HG02623 (cell line): Measurements from ENCODE around the gene MORC1.
"Not testable (repeated sequence)": the region's sequence is repeated elsewhere in the genome, so short reads cannot be mapped to it uniquely, and the experiment has no call there.

Source experiments
- ATAC-seq: cut with Tn5 transposase; IDR thresholded peaks from one replicate; pipeline ENCODE4 v1.9.1; 2021; ENCODE audit warnings: moderate library complexity; ENCODE audit not compliant: unreplicated experiment

MORC1 gene

DNA sequence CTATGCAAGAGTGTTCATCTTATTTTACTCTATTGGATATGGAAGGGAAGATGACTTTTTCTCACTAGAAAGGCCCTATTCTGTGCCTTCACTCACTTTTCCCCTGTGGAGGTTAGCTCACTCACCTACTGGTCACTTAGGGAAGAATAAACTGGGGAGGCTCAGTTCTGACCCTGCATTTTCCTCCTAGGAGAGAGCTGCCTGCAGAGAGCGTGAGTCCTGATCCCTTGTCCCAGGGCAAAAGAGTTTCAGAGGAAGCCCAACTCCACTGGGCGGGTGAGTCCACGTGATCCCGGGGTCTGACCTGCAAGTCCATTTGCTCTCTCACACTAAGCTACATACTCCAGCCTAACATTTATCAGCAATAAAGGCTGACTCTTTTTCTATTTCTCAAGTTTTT, 8.4 kb downstream of the MORC1 start:
- no peak for ATAC-seq

DNA sequence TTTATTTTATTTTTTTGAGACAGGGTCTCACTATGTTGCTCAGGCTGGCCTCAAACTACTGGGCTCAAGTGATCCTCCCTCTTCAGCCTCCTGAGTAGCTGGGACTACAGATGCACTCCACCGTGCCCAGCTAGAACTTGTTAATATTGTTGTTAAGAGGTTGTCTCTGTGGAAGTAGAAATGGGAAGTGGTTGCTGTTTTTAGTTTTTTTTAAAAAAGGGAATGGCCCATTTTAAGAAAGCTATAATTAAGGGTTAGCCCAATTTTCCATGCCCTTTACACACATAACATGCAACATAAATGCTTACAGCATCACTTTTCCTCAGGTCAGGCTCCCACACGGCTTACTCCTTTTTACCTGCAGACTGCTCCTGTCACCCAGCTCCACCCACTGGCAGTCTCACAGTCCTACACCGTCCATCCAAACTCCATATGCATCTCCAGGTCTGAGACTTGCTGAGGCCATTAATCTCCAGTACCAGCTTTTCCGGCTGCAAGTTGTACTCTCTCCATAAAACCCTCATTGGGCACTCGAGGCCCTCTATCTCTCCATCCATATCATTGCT, 19.8 kb downstream of the MORC1 start:
- ATAC-seq, result peak; percentile 50

GRCh38 chr3:109095166-109095565, 22.8 kb downstream of the MORC1 start:
- no peak for ATAC-seq

DNA sequence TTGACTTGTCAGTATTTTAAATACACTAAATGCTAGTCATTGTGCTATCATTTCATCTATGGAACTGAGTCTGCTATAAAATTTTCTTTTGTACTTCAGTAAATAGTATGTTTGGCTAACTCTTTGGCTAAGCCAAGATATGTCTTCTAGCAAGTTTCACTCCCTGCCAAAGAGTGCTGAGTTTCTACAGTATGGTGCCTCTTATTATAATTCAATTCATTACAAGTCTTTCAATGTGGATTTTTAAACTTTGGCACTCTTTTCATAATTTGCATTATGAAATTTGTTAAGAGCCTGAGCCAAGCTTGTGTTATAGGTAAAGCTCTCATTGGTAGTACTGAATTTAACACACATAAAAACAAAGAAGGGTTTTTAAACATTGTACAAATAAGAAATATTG, 24.4 kb downstream of the MORC1 start:
- no peak for ATAC-seq

DNA sequence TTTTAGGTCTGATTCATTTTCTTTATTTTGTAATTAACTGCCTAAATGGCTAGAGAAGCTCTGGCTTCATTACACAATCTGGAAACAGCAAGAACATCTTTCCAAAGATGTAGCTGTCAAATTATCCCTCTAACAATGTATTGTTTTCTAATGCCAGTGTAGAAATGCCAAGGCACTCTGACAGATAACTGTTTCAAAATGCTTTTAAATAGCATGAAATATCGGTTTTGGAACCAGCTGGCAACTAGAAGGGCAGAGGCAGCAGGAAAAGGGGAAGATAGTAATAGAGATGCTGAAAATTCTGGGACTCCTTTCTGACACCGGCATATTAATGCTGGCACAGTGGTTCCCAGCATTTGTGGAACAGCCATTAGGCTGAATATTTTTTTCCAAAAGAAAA, 26.1 kb downstream of the MORC1 start:
- ATAC-seq, result no peak

GRCh38 chr3:109089265-109089664, 28.7 kb downstream of the MORC1 start:
- ATAC-seq, result no peak

GRCh38 chr3:109081746-109082510, 36.0 kb downstream of the MORC1 start:
- peak; percentile 99 for ATAC-seq

GRCh38 chr3:109080090-109080489, 37.8 kb downstream of the MORC1 start:
- ATAC-seq, result not testable (repeated sequence)

DNA sequence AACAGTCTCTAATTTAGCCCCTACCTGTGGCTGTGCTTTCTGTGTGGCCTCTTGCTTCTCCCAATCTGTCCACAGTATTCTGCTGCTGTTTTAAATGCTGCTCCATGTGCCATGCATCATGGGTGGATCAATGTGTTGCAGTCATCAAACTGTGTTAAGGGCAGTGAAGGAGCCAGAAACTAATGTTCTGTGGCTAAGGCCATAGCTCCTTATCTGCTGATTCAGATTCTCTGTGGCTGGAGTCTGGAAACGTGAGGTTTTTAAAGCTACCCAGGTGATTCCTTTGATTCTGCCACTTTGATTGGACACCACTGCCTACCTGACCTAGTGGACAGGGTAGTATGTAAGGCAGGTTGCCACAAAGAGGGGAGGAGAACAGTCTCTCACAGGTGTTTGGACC, 44.8 kb downstream of the MORC1 start:
- no peak for ATAC-seq

DNA sequence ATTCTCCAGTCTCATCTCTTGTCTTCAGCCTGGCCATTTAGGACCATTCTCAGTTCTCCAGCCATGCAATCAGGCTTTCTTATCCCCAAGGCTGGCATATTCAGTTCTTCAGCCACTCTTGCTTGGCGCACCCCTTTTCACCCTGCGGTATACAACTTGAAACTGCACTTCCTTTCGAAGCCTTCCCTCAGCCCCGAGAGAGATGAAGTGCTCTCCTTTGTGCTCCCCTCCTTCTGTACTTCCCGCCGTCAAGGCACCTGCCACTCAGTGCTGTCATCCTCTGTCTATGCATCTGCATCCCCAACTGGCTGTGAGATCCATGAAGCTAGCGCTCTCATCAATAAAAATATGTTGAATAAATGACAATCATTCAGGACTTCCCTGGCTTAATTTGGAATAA, 45.7 kb downstream of the MORC1 start:
- ATAC-seq, result peak; percentile 84

DNA sequence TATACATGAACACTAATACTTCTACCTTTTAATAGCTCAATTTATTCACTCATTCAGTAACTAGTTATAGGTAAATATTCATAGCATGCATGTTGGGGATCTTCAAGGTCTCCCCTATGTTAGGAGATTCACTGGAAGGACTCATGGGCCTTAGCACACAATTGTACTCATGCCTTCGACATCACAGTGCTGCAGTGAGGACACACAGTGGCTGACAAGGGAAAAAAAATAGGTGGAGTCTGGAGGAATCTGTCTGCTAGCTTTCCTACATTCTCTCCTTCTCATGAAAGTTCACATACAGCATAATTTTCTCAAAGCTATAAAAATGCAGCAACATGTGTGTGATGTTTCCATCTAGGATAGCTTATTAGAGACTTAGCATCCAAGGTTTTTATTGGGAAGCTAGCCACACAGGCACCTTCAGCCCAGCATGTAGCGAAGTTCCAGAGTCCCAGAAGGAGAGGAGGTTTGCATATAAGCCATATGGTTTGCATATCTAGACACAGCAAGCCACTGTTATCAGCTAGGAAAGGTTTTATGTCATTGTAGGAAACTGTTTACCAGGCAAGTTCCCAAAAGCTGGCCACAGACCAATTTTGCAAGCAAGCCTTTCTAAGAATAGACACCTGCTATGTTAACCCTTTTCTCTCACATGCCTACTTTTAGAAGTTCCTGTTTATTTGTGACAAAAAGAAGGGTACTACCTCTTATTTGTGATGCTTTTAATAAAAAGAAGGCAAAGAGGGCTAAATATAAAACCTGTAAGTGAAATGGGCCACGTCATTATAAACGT, 46.4 kb downstream of the MORC1 start:
- ATAC-seq, result peak; percentile 36

DNA sequence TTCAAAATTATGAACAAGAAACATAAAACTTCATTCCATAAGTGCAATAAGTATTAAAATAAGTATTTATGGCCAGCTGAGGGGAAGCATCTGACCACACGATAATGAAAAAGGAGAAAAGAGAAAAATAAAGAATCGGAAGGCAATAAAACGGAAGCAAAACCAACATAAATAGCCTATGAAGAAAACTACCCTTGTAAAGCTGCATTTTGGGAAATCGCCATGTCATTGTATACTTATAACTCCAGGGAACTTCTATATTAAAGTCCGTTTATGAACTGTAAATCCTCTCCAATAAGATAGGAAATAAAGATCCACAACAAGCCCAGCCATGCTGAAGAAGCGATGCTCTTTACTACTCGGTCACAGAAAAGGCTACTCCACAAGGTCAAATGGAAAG, 47.7 kb downstream of the MORC1 start:
- ATAC-seq, result no peak

GRCh38 chr3:109066864-109067263, 51.1 kb downstream of the MORC1 start:
- no peak for ATAC-seq

- peak; percentile 87 for ATAC-seq
Observed at GRCh38 chr3:109059264-109059663, 58.7 kb downstream of the MORC1 start.

GRCh38 chr3:109057616-109058015, 60.3 kb downstream of the MORC1 start:
- ATAC-seq, result no peak

- no peak for ATAC-seq
Observed at GRCh38 chr3:109057056-109057455, 60.9 kb downstream of the MORC1 start.

- ATAC-seq, result peak; percentile 76
Observed at GRCh38 chr3:109050591-109051167, 67.3 kb downstream of the MORC1 start.

- no peak for ATAC-seq
Observed at GRCh38 chr3:109047366-109047765, 70.6 kb downstream of the MORC1 start.

GRCh38 chr3:109045271-109046040, 72.5 kb downstream of the MORC1 start:
- no peak for ATAC-seq

GRCh38 chr3:109035082-109035481, 82.9 kb downstream of the MORC1 start:
- no peak for ATAC-seq
